Measurements from ENCODE around the gene ZRSR2.

- TF ChIP-seq EP300 (IDR thresholded peaks at IDR 0.05), result no peak
- no peak for TF ChIP-seq CTCF (IDR thresholded peaks at IDR 0.05)
- no peak for TF ChIP-seq POLR2A (IDR thresholded peaks at IDR 0.05)
Observed at GRCh38 chrX:15834053-15834452, 43.8 kb downstream of the ZRSR2 start.
